Measurements from ENCODE around the gene PRR13. TPM values are rescaled to one million over a fixed set of nuclear protein-coding genes. Genes with fewer than 3 reads are reported as not detected.

The PRR13 gene
- total and polyA plus RNA-seq, 4 experiments from 2014 or later: 242 to 843 (median 396) TPM

DNA sequence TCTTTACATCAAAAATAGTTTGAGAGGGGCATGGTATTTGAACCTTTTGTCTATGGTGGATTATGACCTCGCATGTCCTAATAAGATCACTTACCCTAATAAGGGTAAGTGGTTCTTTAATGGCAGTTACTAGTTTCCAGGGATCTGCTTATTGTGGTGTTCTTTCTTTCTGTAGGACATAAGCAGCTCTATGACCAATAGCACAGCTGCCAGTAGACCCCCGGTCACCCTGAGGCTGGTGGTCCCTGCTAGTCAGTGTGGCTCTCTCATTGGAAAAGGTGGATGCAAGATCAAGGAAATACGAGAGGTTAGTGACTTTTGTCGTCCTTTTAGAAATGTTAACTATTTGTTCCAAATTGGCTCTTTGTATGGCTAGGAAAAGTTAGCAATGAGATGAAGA, 17.6 kb downstream of the PRR13 start:
- Histone ChIP-seq H3K4me1 (ENCODE audit: insufficient read depth, low read length) (peaks cover 16% of the 10 kb centered on the region), H3K4me3 (ENCODE audit: low read length in 2 of 2) (no peak overlapping the region), H3K27me3 (ENCODE audit: insufficient read depth, low read length) (no peaks in the 10 kb centered on the region), H3K36me3 (ENCODE audit: insufficient read depth, low read length) (peaks cover 97% of the 10 kb centered on the region), H3K27ac (ENCODE audit: low read depth, low read length) (no peak overlapping the region), H3K9me3 (ENCODE audit: control insufficient read depth in 1 of 2, low read length in 2 of 2) (no peaks in the 10 kb centered on the region)
- CTCF ChIA-PET (ENCODE audit: partially characterized antibody): interaction anchor here (1.0 to 1.5 kb wide), 4 partner anchors 12 to 50 kb away, joined by 3 to 6 read pairs (median 4); partner anchors contain the start of gene PRR13
- Mint-ChIP-seq H3K27ac (peak overlapping the region in 1 of 7 donors; percentile 41), H3K4me3 (peak overlapping the region in 1 of 8 donors; percentile 12), H3K9me3 (no peaks in the 10 kb centered on the region), H3K36me3 (peaks cover 74 to 90% of the 10 kb centered on the region in 2 donors), H3K4me1 (peaks cover 20 to 51% (median 33%) of the 10 kb centered on the region in 4 donors), H3K27me3 (no peaks in the 10 kb centered on the region)
- intact Hi-C loops (cut with micrococcal nuclease): loop anchor here (2.0 kb wide), 1 partner anchor 16 kb away; no protein-coding TSS in a partner anchor
- no peak for DNase-seq
- POLR2A ChIA-PET (ENCODE audit: partially characterized antibody): interaction anchor here (1.0 to 1.1 kb wide), 2 partner anchors 11 to 42 kb away, joined by 4 to 5 read pairs; partner anchors contain the start of gene TARBP2

GRCh38 chr12:53461059-53461458, 19.5 kb downstream of the PRR13 start:
- no peaks in the 10 kb centered on the region for H3K27me3 ChIP-seq (ENCODE audit: insufficient read depth, low read length)
- H3K4me3 ChIP-seq (ENCODE audit: low read length in 2 of 2): no peak overlapping the region
- Mint-ChIP-seq H3K27ac (peak overlapping the region in 4 of 7 donors; percentile 47 to 58 (median 50)), H3K27me3 (no peaks in the 10 kb centered on the region), H3K4me3 (peak overlapping the region in 1 of 8 donors; percentile 19), H3K9me3 (no peaks in the 10 kb centered on the region), H3K4me1 (peaks cover 17 to 44% (median 28%) of the 10 kb centered on the region in 4 donors), H3K36me3 (peaks cover 64 to 89% of the 10 kb centered on the region in 2 donors)
- CTCF ChIA-PET (ENCODE audit: partially characterized antibody): interaction anchor here (1.1 kb wide), 1 partner anchor 48 kb away, joined by 5 read pairs; no protein-coding TSS in a partner anchor
- POLR2A ChIA-PET (ENCODE audit: partially characterized antibody): interaction anchor here (0.5 to 1.2 kb wide), 3 partner anchors 11 to 48 kb away, joined by 3 read pairs; no protein-coding TSS in a partner anchor
- intact Hi-C loops (cut with micrococcal nuclease): no loop called here
- H3K36me3 ChIP-seq (ENCODE audit: insufficient read depth, low read length): peaks cover 97% of the 10 kb centered on the region
- H3K4me1 ChIP-seq (ENCODE audit: insufficient read depth, low read length): no peaks in the 10 kb centered on the region
- no peak for DNase-seq
- no peak overlapping the region for H3K27ac ChIP-seq (ENCODE audit: low read depth, low read length)
- no peaks in the 10 kb centered on the region for H3K9me3 ChIP-seq (ENCODE audit: control insufficient read depth in 1 of 2, low read length in 2 of 2)

- ChIA-PET CTCF (ENCODE audit: partially characterized antibody) (interaction anchor here (1.1 kb wide), 1 partner anchor 47 kb away, joined by 5 read pairs; no protein-coding TSS in a partner anchor), POLR2A (ENCODE audit: partially characterized antibody) (interaction anchor here (0.5 to 1.3 kb wide), 5 partner anchors 11 to 47 kb away, joined by 3 read pairs; partner anchors contain the start of gene TARBP2)
- Histone ChIP-seq H3K27ac (ENCODE audit: low read depth, low read length) (no peak overlapping the region), H3K36me3 (ENCODE audit: insufficient read depth, low read length) (peaks cover 97% of the 10 kb centered on the region), H3K4me1 (ENCODE audit: insufficient read depth, low read length) (no peaks in the 10 kb centered on the region), H3K9me3 (ENCODE audit: control insufficient read depth in 1 of 2, low read length in 2 of 2) (no peaks in the 10 kb centered on the region), H3K4me3 (ENCODE audit: low read length in 2 of 2) (no peak overlapping the region), H3K27me3 (ENCODE audit: insufficient read depth, low read length) (no peaks in the 10 kb centered on the region)
- no peak overlapping the region for H3K4me3 Mint-ChIP-seq
- no peaks in the 10 kb centered on the region for H3K9me3 Mint-ChIP-seq
- no peaks in the 10 kb centered on the region for H3K27me3 Mint-ChIP-seq
- intact Hi-C loops (cut with micrococcal nuclease): no loop called here
- H3K4me1 Mint-ChIP-seq: peaks cover 18 to 44% (median 31%) of the 10 kb centered on the region in 4 donors
- H3K27ac Mint-ChIP-seq: peak overlapping the region in 1 of 7 donors; percentile 58
- DNase-seq: no peak
- H3K36me3 Mint-ChIP-seq: peaks cover 68 to 90% of the 10 kb centered on the region in 2 donors
These were observed 20.1 kb downstream of the PRR13 start for GRCh38 chr12:53461591-53461990.

- Histone ChIP-seq H3K27ac (ENCODE audit: low read depth, low read length) (no peak overlapping the region), H3K27me3 (ENCODE audit: insufficient read depth, low read length) (no peaks in the 10 kb centered on the region), H3K9me3 (ENCODE audit: control insufficient read depth in 1 of 2, low read length in 2 of 2) (no peaks in the 10 kb centered on the region), H3K36me3 (ENCODE audit: insufficient read depth, low read length) (peaks cover 97% of the 10 kb centered on the region), H3K4me3 (ENCODE audit: low read length in 2 of 2) (no peak overlapping the region), H3K4me1 (ENCODE audit: insufficient read depth, low read length) (no peaks in the 10 kb centered on the region)
- Mint-ChIP-seq H3K4me3 (no peak overlapping the region), H3K4me1 (peaks cover 20 to 47% (median 33%) of the 10 kb centered on the region in 4 donors), H3K9me3 (no peaks in the 10 kb centered on the region), H3K27ac (peak overlapping the region in 2 of 7 donors; percentile 10 to 30), H3K27me3 (no peaks in the 10 kb centered on the region), H3K36me3 (peaks cover 76 to 95% of the 10 kb centered on the region in 2 donors)
- intact Hi-C loops (cut with micrococcal nuclease): no loop called here
- DNase-seq: no peak
- CTCF ChIA-PET (ENCODE audit: partially characterized antibody): no interaction called here
- POLR2A ChIA-PET (ENCODE audit: partially characterized antibody): interaction anchor here (1.2 to 1.3 kb wide), 3 partner anchors 9 to 38 kb away, joined by 3 read pairs; partner anchors contain the start of gene TARBP2
These were observed 21.4 kb downstream of the PRR13 start for GRCh38 chr12:53462935-53463334.

DNA sequence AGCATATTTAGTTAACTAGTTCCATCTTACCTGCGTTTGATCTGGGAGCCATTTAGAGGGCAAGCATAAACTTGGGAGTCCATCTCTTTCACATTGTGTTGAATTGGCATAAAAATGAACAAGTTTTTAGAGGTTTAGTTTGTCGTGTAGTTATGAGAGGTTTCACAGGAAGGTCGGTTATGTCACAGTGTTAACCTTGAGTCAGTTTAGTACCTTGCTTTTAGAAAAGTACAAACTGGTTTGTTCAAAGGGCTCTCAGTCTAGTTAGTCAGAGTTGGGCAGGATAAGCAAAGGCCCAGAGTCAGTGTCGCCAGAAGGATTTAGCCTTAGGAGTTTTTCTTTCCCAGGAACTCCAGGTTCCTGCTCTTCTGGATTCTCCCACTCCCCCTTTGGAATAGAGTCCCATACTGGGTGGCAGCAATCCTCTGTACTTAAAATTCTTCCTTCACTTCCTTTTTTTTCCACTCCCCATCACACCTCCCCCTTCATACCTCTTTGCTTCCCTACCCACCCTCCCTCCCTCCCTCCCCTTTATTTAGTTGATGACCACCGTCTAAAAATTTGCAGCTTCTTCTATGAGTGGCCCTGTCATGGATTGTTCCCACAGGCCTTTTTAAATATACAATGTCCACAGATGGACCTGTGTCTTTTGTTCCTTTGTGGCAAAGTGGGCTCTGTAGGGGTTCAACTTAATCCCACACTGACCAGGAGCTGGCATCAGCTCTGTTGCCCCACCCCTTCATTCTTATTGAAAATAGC, 22.4 kb downstream of the PRR13 start:
- ChIA-PET POLR2A (ENCODE audit: partially characterized antibody) (interaction anchor here (1.1 kb wide), 1 partner anchor 37 kb away, joined by 7 read pairs; the partner anchor contains the start of gene TARBP2), CTCF (ENCODE audit: partially characterized antibody) (interaction anchor here (1.6 kb wide), 1 partner anchor 44 kb away, joined by 4 read pairs; no protein-coding TSS in a partner anchor)
- no peak for DNase-seq
- H3K4me3 ChIP-seq (ENCODE audit: low read length in 2 of 2): no peak overlapping the region
- H3K36me3 Mint-ChIP-seq: peaks cover 79 to 96% of the 10 kb centered on the region in 2 donors
- peak overlapping the region in 4 of 7 donors; percentile 33 to 70 (median 42) for H3K27ac Mint-ChIP-seq
- no peaks in the 10 kb centered on the region for H3K4me1 ChIP-seq (ENCODE audit: insufficient read depth, low read length)
- H3K27ac ChIP-seq (ENCODE audit: low read depth, low read length): no peak overlapping the region
- peaks cover 21 to 46% (median 33%) of the 10 kb centered on the region in 4 donors for H3K4me1 Mint-ChIP-seq
- peaks cover 97% of the 10 kb centered on the region for H3K36me3 ChIP-seq (ENCODE audit: insufficient read depth, low read length)
- H3K4me3 Mint-ChIP-seq: no peak overlapping the region
- intact Hi-C loops (cut with micrococcal nuclease): no loop called here
- no peaks in the 10 kb centered on the region for H3K9me3 Mint-ChIP-seq
- H3K9me3 ChIP-seq (ENCODE audit: control insufficient read depth in 1 of 2, low read length in 2 of 2): no peaks in the 10 kb centered on the region
- no peaks in the 10 kb centered on the region for H3K27me3 Mint-ChIP-seq
- no peaks in the 10 kb centered on the region for H3K27me3 ChIP-seq (ENCODE audit: insufficient read depth, low read length)

- CTCF ChIA-PET (ENCODE audit: partially characterized antibody): interaction anchor here (1.6 kb wide), 1 partner anchor 44 kb away, joined by 4 read pairs; no protein-coding TSS in a partner anchor
- intact Hi-C loops (cut with micrococcal nuclease): no loop called here
- Mint-ChIP-seq H3K36me3 (peaks cover 73 to 92% of the 10 kb centered on the region in 2 donors), H3K4me1 (peaks cover 19 to 41% (median 30%) of the 10 kb centered on the region in 4 donors), H3K27ac (peak overlapping the region in 4 of 7 donors; percentile 36 to 73 (median 60)), H3K9me3 (no peaks in the 10 kb centered on the region), H3K4me3 (no peak overlapping the region), H3K27me3 (no peaks in the 10 kb centered on the region)
- POLR2A ChIA-PET (ENCODE audit: partially characterized antibody): interaction anchor here (1.1 kb wide), 1 partner anchor 36 kb away, joined by 7 read pairs; the partner anchor contains the start of gene TARBP2
- Histone ChIP-seq H3K36me3 (ENCODE audit: insufficient read depth, low read length) (peaks cover 99% of the 10 kb centered on the region), H3K4me3 (ENCODE audit: low read length in 2 of 2) (no peak overlapping the region), H3K9me3 (ENCODE audit: control insufficient read depth in 1 of 2, low read length in 2 of 2) (no peaks in the 10 kb centered on the region), H3K4me1 (ENCODE audit: insufficient read depth, low read length) (no peaks in the 10 kb centered on the region), H3K27me3 (ENCODE audit: insufficient read depth, low read length) (no peaks in the 10 kb centered on the region), H3K27ac (ENCODE audit: low read depth, low read length) (no peak overlapping the region)
- no peak for DNase-seq
These were observed 23.3 kb downstream of the PRR13 start for GRCh38 chr12:53464685-53465418.

All from CD4-positive, alpha-beta memory T cell (primary cell).